Liver (tissue), 9 donors: Measurements from ENCODE around the gene TKTL2. TPM values are rescaled to one million over a fixed set of nuclear protein-coding genes. Genes with fewer than 3 reads are reported as not detected.

Experiments
- DNase-seq: peaks from one replicate; pipeline ENCODE4 v3.0.0-alpha.2; 2017; ENCODE audit warnings: low spot score
- H3K27ac ChIP-seq, 2 donors: one replicate each; pipeline ENCODE4 v1.7.0; 2013; ENCODE audit warnings: inconsistent platforms in 2 of 2, low read length in 2 of 2, control low read depth in 1 of 2, low read depth in 1 of 2, mild to moderate bottlenecking in 1 of 2
- H3K27me3 ChIP-seq, 4 donors: one replicate each; pipeline versions ENCODE4 v1.6.1 to v1.7.0; 2013; ENCODE audit warnings: low read length in 3 of 4, inconsistent platforms in 1 of 4, mild to moderate bottlenecking in 1 of 4, moderate library complexity in 1 of 4; ENCODE audit not compliant: control insufficient read depth in 4 of 4, insufficient read depth in 4 of 4
- H3K36me3 ChIP-seq, 4 donors: one replicate each; pipeline versions ENCODE4 v1.6.1 to v1.7.0; 2013; ENCODE audit warnings: low read length in 3 of 4, mild to moderate bottlenecking in 3 of 4, low read depth in 1 of 4, moderate library complexity in 1 of 4; ENCODE audit not compliant: control insufficient read depth in 4 of 4, insufficient read depth in 3 of 4
- H3K4me1 ChIP-seq, 4 donors: one replicate each; pipeline versions ENCODE4 v1.6.1 to v1.7.0; 2013; ENCODE audit warnings: low read length in 3 of 4, mild to moderate bottlenecking in 3 of 4, moderate library complexity in 1 of 4; ENCODE audit not compliant: control insufficient read depth in 4 of 4, insufficient read depth in 4 of 4
- H3K4me3 ChIP-seq, 3 donors: one replicate each; pipeline versions ENCODE4 v1.6.1 to v1.7.0; 2013; ENCODE audit warnings: low read length in 3 of 3, control low read depth in 1 of 3, low read depth in 1 of 3, mild to moderate bottlenecking in 1 of 3
- H3K9ac ChIP-seq, 2 donors: one replicate each; pipeline ENCODE4 v1.7.0; 2013; ENCODE audit warnings: low read length in 2 of 2, mild to moderate bottlenecking in 2 of 2, moderate library complexity in 2 of 2, control low read depth in 1 of 2, low read depth in 1 of 2
- H3K9me3 ChIP-seq, 4 donors: one replicate each; pipeline versions ENCODE4 v1.6.1 to v1.7.0; 2013; ENCODE audit warnings: low read length in 3 of 4; ENCODE audit not compliant: control insufficient read depth in 4 of 4
- ATF3 ChIP-seq: IDR thresholded peaks from 2 replicates; pipeline ENCODE4 v1.6.1; 2016; ENCODE audit warnings: antibody characterized with exemption
- EGR1 ChIP-seq, 2 donors: IDR thresholded peaks; 2 replicates each; pipeline ENCODE4 v1.6.1; 2016 to 2018; ENCODE audit warnings: antibody characterized with exemption in 2 of 2, low read depth in 2 of 2
- FOXA1 ChIP-seq: IDR thresholded peaks from 2 replicates; pipeline ENCODE4 v1.6.1; 2016; ENCODE audit warnings: antibody characterized with exemption
- FOXA2 ChIP-seq: IDR thresholded peaks from 2 replicates; pipeline ENCODE4 v1.6.1; 2016; ENCODE audit warnings: antibody characterized with exemption
- GABPA ChIP-seq, 2 donors: IDR thresholded peaks in 1 of 2; conservative IDR thresholded peaks in 1 of 2; 2 replicates each; pipeline ENCODE4 v1.6.1; 2016; ENCODE audit warnings: antibody characterized with exemption in 2 of 2, mild to moderate bottlenecking in 1 of 2, moderate library complexity in 1 of 2
- HNF4G ChIP-seq: IDR thresholded peaks from 2 replicates; pipeline ENCODE4 v1.6.1; 2016; ENCODE audit warnings: antibody characterized with exemption
- JUND ChIP-seq, 2 donors: IDR thresholded peaks; 2 replicates each; pipeline ENCODE4 v1.6.1; 2016; ENCODE audit warnings: antibody characterized with exemption in 2 of 2
- MAX ChIP-seq: IDR thresholded peaks from 2 replicates; pipeline ENCODE4 v1.6.1; 2016; ENCODE audit warnings: antibody characterized with exemption
- RAD21 ChIP-seq, 2 donors: IDR thresholded peaks; 2 replicates each; pipeline ENCODE4 v1.6.1; 2016; ENCODE audit warnings: antibody characterized with exemption in 2 of 2, mild to moderate bottlenecking in 2 of 2
- REST ChIP-seq: IDR thresholded peaks from 2 replicates; pipeline ENCODE4 v1.6.1; 2016; ENCODE audit warnings: antibody characterized with exemption, mild to moderate bottlenecking
- RXRA ChIP-seq, 2 donors: IDR thresholded peaks; 2 replicates each; pipeline ENCODE4 v1.6.1; 2017 to 2018; ENCODE audit warnings: antibody characterized with exemption in 2 of 2, mild to moderate bottlenecking in 1 of 2
- SP1 ChIP-seq: IDR thresholded peaks from 2 replicates; pipeline ENCODE4 v1.6.1; 2018; ENCODE audit warnings: antibody characterized with exemption, mild to moderate bottlenecking
- TAF1 ChIP-seq: conservative IDR thresholded peaks from 2 replicates; pipeline ENCODE4 v1.6.1; 2016; ENCODE audit warnings: antibody characterized with exemption, mild to moderate bottlenecking
- YY1 ChIP-seq: IDR thresholded peaks from 2 replicates; pipeline ENCODE4 v1.6.1; 2016; ENCODE audit warnings: antibody characterized with exemption, mild to moderate bottlenecking
- WGBS: extraction: QIAGEN DNeasy Blood & Tissue Kit; methylation state at CpG from one replicate; pipeline ENCODE4 v1.1.7; 2013; 5-methylcytosine and 5-hydroxymethylcytosine counted together
- polyA plus RNA-seq, 2 donors: library from polyadenylated mRNA; stranded (reverse) in 1 of 2; unstranded in 1 of 2; fragments of 200-250 nt in 1 of 2; fragments of >200 nt in 1 of 2; fragmentation: Nextera tagmentation in 1 of 2; extraction: Ambion mirVana in 1 of 2; gene quantifications; one replicate each; pipeline versions ENCODE4 v1.2.1 to v1.2.3, GENCODE V29; 2013 to 2015
- total RNA-seq, 2 donors: library from RNA; depleted of rRNA; stranded (reverse); fragments of >200 nt; gene quantifications; one replicate each; pipeline ENCODE4 v1.2.3, GENCODE V29; 2014
- TF ChIP-seq, protein P1 (sequence below): fragments of 150-350 bp; IDR thresholded peaks from 2 replicates; pipeline ENCODE4 v1.5.1; 2017; ENCODE audit warnings: improper control_type of control experiment, low read depth, low read length; ENCODE audit not compliant: missing input control
- donor health status: healthy.
- donor health status: healthy.
- donor health status: healthy.
- donor health status: healthy.
- donor health status: healthy.

The TKTL2 gene
- total RNA-seq (not detected), polyA plus RNA-seq (not detected)

DNA sequence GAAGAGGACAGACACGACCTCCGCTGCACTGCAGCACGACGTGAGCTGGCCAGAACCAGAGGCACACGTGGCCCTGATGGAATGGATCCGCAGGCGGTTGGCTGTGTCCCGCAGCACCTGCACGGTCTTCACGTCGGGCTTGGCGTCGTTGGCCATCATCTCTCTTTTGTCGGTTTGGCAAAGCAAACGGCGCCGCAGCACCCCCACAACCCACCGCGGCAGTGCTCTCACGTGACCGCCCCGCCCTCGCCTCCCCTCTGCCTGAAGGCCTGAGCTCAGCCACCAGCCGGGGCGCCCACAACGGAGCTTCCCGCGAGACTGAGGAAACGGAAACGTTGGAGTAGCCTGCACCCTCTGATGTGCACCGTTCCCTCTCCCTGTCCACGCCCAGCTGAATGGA is at the start of gene TKTL2:
TKTL2 (minus strand) TSS at position 179 of the 400 bp plus-strand sequence; CDS start at position 159, 20 bp downstream.
- Histone ChIP-seq H3K27me3 (peaks cover 0 to 3% (median 0%) of the 10 kb centered on the region in 4 donors), H3K27ac (no peak within 1 kb of the TSS), H3K4me3 (no peak within 1 kb of the TSS), H3K9me3 (peaks cover 0 to 2% (median under 1%) of the 10 kb centered on the region in 4 donors), H3K4me1 (no peaks in the 10 kb centered on the region), H3K9ac (no peak within 1 kb of the TSS), H3K36me3 (no peaks in the 10 kb centered on the region)
- no peak for DNase-seq
- WGBS = 87% methylated on average over 32 of the region's 32 CpGs
- no peak for TF ChIP-seq TAF1
- TF ChIP-seq, protein P1, sequence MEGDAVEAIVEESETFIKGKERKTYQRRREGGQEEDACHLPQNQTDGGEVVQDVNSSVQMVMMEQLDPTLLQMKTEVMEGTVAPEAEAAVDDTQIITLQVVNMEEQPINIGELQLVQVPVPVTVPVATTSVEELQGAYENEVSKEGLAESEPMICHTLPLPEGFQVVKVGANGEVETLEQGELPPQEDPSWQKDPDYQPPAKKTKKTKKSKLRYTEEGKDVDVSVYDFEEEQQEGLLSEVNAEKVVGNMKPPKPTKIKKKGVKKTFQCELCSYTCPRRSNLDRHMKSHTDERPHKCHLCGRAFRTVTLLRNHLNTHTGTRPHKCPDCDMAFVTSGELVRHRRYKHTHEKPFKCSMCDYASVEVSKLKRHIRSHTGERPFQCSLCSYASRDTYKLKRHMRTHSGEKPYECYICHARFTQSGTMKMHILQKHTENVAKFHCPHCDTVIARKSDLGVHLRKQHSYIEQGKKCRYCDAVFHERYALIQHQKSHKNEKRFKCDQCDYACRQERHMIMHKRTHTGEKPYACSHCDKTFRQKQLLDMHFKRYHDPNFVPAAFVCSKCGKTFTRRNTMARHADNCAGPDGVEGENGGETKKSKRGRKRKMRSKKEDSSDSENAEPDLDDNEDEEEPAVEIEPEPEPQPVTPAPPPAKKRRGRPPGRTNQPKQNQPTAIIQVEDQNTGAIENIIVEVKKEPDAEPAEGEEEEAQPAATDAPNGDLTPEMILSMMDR = no peak
- TF ChIP-seq GABPA (IDR thresholded peaks at IDR 0.05 in 1 of 2, conservative IDR thresholded peaks at IDR 0.05 in 1 of 2) = no peak
- TF ChIP-seq JUND (IDR thresholded peaks at IDR 0.05) = no peak
- no peak for TF ChIP-seq FOXA1
- TF ChIP-seq ATF3 = no peak
- no peak for TF ChIP-seq RXRA (IDR thresholded peaks at IDR 0.05)
- no peak for TF ChIP-seq FOXA2
- no peak for TF ChIP-seq YY1
- no peak for TF ChIP-seq EGR1 (IDR thresholded peaks at IDR 0.05; ENCODE audit: low read depth in 2 of 2)
- no peak for TF ChIP-seq SP1
- no peak for TF ChIP-seq HNF4G
- no peak for TF ChIP-seq RAD21 (IDR thresholded peaks at IDR 0.05)
- TF ChIP-seq REST = no peak
- no peak for TF ChIP-seq MAX

DNA sequence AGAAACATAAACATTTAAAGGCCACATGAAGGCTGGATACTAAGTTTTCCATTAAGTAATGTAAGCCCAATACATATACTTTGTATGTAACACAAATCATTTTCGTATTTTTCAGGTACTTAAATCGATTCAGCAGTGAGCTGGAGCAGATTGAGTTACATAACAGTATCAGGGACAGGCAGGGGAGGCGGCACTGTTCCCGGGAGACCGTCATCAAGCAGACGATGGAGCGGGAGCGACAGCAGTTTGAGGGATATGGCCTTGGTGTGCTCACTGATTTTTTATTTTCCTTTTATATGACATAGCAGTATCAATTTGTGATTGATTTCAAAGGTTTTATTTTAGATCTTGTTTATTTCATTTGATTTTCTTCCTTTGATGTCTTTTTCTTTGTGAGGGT is 41.6 kb upstream of the TKTL2 start:
- DNase-seq = no peak
- no peak overlapping the region for H3K27ac ChIP-seq
- no peak overlapping the region for H3K4me3 ChIP-seq

More for the DNA sequence above, 41.6 kb upstream of the TKTL2 start:
- no peaks in the 10 kb centered on the region for H3K27me3 ChIP-seq
- peaks cover 3 to 27% (median 25%) of the 10 kb centered on the region in 4 donors for H3K36me3 ChIP-seq
- H3K9me3 ChIP-seq = no peaks in the 10 kb centered on the region
- WGBS = 97% methylated on average over 8 of the region's 8 CpGs
- H3K4me1 ChIP-seq = no peaks in the 10 kb centered on the region
- TF ChIP-seq FOXA2 (no peak), YY1 (no peak), TAF1 (no peak)
- H3K9ac ChIP-seq = no peak overlapping the region
